ENCODE results near the gene PCNX1.
"Not testable (repeated sequence)": the region's sequence is repeated elsewhere in the genome, so short reads cannot be mapped to it uniquely, and the experiment has no call there.

PCNX1 gene

DNA sequence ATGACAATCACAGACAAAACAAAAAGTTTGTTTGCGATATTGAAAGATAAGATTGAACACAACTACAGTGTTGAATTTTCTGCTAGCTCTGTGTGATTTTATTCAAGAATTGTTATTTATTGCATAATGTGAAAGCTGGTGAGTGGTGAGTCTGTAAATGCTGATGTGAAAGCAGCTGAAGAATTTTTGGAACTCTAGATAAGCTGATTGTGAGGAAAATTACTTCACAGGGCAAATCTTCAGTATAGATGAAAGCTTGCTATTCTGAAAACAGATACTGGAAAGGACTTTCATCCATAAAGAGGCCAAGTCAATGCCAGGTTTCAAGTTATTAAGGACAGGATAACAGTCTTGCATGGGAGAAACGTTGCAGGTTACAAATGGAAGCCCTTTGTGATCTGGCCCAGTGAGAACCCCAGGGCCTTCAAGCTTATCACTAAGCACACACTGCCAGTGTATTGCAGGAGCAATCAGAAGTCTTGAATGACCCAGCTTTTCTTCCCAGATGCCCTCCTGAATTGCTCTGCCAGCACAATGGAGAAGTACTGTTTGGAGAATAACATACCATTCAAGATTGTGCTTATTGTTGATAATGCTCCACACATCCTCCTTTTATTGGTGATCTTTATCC, 153.7 kb downstream of the PCNX1 start:
- no peak for DNase-seq (ENCODE audit: low read depth)
- TF ChIP-seq MYC (IDR thresholded peaks at IDR 0.05; ENCODE audit: low read depth, low read length): no peak
- no peak for TF ChIP-seq CTCF (IDR thresholded peaks at IDR 0.05; ENCODE audit: low read depth, low read length)
- no peak for TF ChIP-seq MAX (IDR thresholded peaks at IDR 0.05; ENCODE audit: low read depth, low read length)
- no peak for TF ChIP-seq POLR2A (IDR thresholded peaks at IDR 0.05; ENCODE audit: extremely low read depth, insufficient read length)
- no peak overlapping the region for H3K4me3 ChIP-seq (ENCODE audit: low read depth, low read length)

DNA sequence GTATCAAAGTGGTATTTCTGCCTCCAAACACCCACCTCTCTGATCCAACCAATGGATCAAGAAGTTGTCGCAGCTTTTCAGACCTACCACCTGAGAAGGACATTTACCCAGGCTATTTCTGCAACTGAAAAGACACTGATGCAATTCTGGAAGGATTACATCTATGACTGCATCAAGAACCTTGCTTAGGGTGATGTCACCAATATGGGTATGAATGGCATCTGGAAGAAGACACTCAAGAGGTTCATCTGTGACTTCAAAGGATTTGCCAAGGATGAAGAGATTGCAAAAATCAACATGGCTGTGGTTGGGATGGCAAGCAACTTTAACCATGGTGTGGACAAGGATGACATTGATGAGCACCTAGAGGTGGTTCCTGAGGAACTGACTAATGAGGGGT, 154.2 kb downstream of the PCNX1 start:
- H3K4me3 ChIP-seq (ENCODE audit: low read depth, low read length): no peak overlapping the region
- no peak for TF ChIP-seq POLR2A (IDR thresholded peaks at IDR 0.05; ENCODE audit: extremely low read depth, insufficient read length)
- TF ChIP-seq MYC (IDR thresholded peaks at IDR 0.05; ENCODE audit: low read depth, low read length): no peak
- no peak for TF ChIP-seq CTCF (IDR thresholded peaks at IDR 0.05; ENCODE audit: low read depth, low read length)
- no peak for TF ChIP-seq MAX (IDR thresholded peaks at IDR 0.05; ENCODE audit: low read depth, low read length)
- DNase-seq (ENCODE audit: low read depth): no peak

DNA sequence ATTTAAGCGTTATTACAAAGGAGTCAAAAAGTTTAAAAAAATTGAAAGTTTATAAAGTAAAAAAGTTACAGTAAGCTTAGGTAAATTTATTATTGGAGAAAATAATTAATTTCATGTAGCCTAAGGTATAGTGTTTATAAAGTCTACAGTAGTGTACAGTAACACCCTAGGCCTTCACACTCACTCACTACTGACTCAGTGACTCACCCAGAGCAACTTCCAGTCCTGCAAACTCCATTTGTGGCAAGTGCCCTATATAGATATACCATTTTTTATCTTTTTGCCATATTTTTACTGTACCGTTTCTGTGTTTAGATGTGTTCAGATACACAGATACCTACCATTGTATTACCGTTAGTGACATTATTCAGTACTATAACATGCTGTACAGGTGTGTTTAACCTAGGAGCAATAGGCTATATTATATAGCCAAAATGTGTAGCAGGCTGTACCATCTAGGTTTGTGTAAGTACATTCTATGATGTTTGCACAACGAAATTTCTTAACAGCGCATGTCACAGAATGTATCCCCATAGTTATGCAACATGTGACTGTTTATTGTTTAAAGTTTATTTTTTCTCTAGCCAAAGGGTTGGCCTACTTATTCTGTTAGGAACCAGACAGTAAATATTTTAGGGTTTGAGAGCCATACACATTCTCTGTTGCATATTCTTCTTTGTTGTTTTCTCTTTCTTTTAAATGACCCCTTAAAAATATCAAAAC, 155.5 kb downstream of the PCNX1 start:
- no peak for DNase-seq (ENCODE audit: low read depth)
- no peak for TF ChIP-seq POLR2A (IDR thresholded peaks at IDR 0.05; ENCODE audit: extremely low read depth, insufficient read length)
- TF ChIP-seq MYC (IDR thresholded peaks at IDR 0.05; ENCODE audit: low read depth, low read length): no peak
- TF ChIP-seq MAX (IDR thresholded peaks at IDR 0.05; ENCODE audit: low read depth, low read length): no peak
- TF ChIP-seq CTCF (IDR thresholded peaks at IDR 0.05; ENCODE audit: low read depth, low read length): no peak

GRCh38 chr14:71063351-71063750, 156.1 kb downstream of the PCNX1 start:
- H3K4me3 ChIP-seq (ENCODE audit: low read depth, low read length): no peak overlapping the region
- no peak for TF ChIP-seq MAX (IDR thresholded peaks at IDR 0.05; ENCODE audit: low read depth, low read length)
- no peak for TF ChIP-seq POLR2A (IDR thresholded peaks at IDR 0.05; ENCODE audit: extremely low read depth, insufficient read length)
- TF ChIP-seq MYC (IDR thresholded peaks at IDR 0.05; ENCODE audit: low read depth, low read length): no peak
- TF ChIP-seq CTCF (IDR thresholded peaks at IDR 0.05; ENCODE audit: low read depth, low read length): no peak
- no peak for DNase-seq (ENCODE audit: low read depth)

More for the DNA sequence above, 155.5 kb downstream of the PCNX1 start:
- H3K4me3 ChIP-seq (ENCODE audit: low read depth, low read length): no peak overlapping the region

DNA sequence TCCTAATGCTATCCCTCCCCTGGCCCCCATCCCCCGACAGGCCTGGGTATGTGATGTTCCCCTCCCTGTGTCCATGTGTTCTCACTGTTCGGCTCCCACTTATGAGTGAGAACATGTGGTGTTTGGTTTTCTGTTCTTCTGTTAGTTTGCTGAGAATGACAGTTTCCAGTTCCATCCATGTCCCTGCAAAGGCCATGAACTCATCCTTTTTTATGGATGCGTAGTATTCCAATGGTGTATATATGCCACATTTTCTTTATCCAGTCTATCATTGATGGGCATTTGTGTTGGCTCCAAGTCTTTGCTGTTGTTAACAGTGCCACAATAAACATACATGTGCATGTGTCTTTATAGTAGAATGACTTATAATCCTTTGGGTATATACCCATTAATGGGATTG, 157.5 kb downstream of the PCNX1 start:
- H3K4me3 ChIP-seq (ENCODE audit: low read depth, low read length); DNase-seq (ENCODE audit: low read depth): not testable (repeated sequence)

- DNase-seq (ENCODE audit: low read depth): no peak
- no peak overlapping the region for H3K4me3 ChIP-seq (ENCODE audit: low read depth, low read length)
- no peak for TF ChIP-seq POLR2A (IDR thresholded peaks at IDR 0.05; ENCODE audit: extremely low read depth, insufficient read length)
- TF ChIP-seq CTCF (IDR thresholded peaks at IDR 0.05; ENCODE audit: low read depth, low read length): no peak
- no peak for TF ChIP-seq MYC (IDR thresholded peaks at IDR 0.05; ENCODE audit: low read depth, low read length)
- TF ChIP-seq MAX (IDR thresholded peaks at IDR 0.05; ENCODE audit: low read depth, low read length): no peak
These were observed 162.9 kb downstream of the PCNX1 start for GRCh38 chr14:71070169-71070568.
